ENCODE measurements around the gene ERC2.

Gene ERC2

GRCh38 chr3:55690177-55690576, 778.1 kb downstream of the ERC2 start:
- DNase-seq = no peak

- no peak for DNase-seq
Measured at GRCh38 chr3:55688154-55688553, 780.1 kb downstream of the ERC2 start.

GRCh38 chr3:55687526-55687925, 780.7 kb downstream of the ERC2 start:
- no peak for DNase-seq

- no peak for DNase-seq
Measured at GRCh38 chr3:55686426-55687254, 781.6 kb downstream of the ERC2 start.

DNA sequence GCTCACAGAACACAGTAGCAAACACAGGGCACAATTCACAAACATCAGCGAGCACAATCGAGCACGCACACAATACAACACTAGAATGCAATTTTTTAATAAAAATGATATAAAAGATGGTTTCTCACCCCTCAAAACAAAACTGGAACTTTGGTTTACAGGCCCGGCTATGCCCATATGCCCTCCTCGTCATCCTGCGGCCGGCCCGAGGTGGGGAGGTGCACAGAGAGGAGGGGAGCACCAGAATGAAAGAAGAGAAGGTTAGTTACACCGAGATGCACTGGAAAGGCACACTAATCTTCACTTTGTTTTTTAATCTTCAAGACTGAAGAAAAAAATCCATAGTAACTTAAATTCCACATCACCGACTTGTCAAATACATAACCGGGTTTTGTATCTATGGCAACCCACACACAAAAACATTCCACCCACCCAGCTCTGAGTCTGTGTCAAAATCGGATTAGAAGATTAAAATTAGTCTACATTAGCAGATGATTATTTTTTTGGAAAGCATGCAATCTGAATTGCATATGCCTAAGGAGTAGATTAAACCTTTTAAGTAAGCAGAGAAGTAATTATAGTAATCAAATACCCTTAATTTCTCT, 784.5 kb downstream of the ERC2 start:
- no peak for DNase-seq

DNA sequence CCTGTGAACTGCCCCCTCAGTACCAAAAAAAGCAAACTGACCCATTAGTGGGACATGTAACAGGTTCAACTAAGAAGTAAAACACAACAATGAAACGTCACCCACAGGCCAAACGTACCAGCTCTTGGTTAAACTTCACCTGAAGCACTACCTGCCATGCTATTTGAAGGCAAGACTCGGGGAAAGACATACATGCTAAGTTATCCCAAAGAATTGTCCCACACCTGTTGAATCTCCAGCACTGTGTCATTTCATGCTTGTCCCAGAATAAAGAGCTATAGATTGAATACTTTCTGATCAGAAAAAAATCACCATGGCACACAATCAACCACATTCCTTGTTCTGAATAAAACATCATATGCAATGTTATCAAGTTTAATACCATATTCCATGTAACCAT, 785.8 kb downstream of the ERC2 start:
- DNase-seq = no peak

DNA sequence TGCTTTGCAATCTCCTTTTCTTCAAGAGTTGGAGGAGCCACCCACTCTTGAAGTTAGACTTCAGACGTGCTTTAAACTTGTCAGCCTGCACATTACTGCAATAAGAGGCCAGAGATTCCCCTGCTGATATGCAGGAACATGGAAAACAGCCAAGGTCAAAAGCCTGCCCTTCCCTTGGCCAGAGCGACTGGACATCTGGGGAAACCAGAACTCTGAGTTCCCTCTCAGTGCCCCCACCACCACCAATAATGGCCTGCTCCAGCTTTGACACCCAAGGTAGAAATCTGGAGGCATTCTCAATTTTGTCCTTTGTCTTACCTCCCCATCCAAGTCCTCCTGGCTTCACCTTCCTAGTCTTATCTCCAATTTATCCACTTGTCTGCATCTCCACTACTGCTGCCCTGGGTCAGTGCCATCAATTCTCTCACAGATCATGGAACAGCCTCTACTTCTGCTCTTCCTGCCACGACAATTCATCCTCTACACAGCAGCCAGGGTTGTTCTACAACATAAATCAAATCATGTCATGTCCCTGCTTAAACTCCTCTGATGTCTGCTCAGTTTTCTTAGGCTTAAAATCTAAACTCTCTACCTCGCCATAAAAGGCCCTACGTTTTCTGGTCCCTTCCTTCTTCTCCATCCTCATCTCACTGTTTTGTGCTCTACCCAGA, 789.6 kb downstream of the ERC2 start:
- no peak for DNase-seq

- no peak for DNase-seq
Measured at GRCh38 chr3:55676643-55677042, 791.6 kb downstream of the ERC2 start.

DNA sequence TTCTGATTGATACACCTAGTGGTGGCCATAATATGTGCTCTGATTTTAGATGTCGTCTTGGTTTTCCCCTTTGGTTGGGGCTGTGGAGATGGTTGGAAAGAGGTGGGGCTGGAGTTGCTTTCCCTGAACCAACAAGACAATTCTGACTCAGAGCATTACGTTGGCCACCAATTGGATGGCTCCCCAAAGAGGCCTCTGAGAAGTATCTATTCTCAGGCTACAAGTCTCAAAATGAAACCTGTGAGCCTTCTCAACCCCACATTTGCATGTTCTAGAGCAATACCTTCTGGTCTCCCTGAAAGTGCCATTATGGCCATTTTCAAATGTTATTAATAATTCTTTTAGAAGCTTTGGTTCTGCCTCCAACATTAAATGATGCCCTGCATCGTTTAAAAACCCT, 792.8 kb downstream of the ERC2 start:
- DNase-seq = no peak

GRCh38 chr3:55673764-55674163, 794.5 kb downstream of the ERC2 start:
- no peak for DNase-seq

- DNase-seq = no peak
Measured at GRCh38 chr3:55669133-55669532, 799.1 kb downstream of the ERC2 start.

DNA sequence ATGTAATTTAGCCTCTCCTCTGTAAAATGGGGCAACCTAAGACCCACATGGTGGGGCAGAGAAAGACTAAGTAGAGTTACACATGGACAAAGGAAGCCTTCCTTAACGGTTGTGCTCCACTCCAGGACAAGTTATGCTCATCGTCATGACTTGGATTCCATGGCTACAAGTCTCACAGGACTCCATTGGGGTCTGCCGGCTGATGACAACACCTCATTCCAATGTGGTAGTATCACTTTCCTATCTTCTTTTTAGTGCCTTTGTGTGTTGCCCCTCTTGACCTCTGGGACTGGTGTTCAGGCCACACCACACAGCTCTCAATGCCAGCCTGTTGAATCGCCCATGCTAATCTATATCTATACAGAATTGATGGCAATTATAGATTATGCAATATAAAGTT, 799.9 kb downstream of the ERC2 start:
- DNase-seq = no peak

DNA sequence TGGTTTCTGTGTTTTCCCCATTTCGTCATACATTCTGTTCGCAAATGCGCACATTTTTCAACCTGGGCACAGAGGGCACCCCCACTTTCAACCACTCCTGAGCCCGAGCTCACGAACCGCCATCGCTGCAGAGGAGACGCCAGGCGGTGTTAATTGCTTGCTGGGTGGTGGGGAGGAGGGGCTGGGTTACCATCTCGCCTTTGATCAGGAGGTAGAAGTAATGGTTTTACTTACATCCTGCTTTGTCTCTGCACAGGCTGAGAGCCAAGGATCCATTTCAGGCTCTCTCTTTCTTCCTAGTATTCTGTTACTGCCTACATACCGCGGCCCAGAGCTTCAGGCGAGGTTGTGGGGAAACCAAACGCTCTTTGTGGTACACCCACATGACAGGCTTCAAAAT, 803.9 kb downstream of the ERC2 start:
- DNase-seq = no peak

- DNase-seq = no peak
Measured at GRCh38 chr3:55662683-55663082, 805.6 kb downstream of the ERC2 start.

DNA sequence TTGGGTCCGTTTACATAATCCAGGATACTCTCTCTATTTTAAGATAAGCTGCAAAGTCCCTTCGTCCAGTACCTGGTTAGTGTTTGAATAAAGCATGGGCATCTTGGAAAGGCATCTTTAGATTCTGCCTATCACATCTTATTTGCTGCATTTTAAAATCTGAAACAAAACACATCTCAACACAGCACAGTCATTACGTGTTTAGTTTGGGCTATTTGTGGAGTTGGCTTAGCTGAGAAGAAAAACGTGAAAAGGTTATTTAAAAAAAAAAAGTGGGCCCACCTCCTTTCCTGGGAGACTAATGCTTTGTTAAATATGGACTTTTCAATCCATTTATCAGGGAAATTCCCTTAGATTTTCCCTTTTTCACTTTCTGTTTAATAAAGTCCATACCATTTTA, 806.7 kb downstream of the ERC2 start:
- no peak for DNase-seq

- no peak for DNase-seq
Measured at GRCh38 chr3:55661141-55661540, 807.1 kb downstream of the ERC2 start.

DNA sequence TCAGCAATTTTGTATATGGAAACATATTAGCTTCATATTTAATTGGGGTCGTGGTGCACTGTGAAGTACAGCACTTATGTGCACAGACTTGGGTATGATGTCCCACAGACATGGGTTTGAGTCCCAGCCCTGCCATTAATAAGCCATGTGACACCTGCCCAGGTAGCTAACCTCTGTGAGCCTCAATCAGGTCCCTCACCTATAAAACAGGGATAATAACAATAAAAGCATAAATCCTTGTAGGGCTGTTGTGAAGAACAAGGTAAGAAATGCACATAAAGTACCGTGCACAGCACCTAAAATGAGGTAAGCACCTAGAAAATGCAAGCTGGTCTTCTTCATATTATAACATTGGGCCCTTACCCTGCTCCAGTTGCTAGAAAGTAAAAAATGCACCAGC, 807.6 kb downstream of the ERC2 start:
- DNase-seq = no peak

GRCh38 chr3:55659701-55660100, 808.6 kb downstream of the ERC2 start:
- DNase-seq = no peak

GRCh38 chr3:55658690-55659562, 809.3 kb downstream of the ERC2 start:
- DNase-seq = peak in 1 of 2 experiments; percentile 32

DNA sequence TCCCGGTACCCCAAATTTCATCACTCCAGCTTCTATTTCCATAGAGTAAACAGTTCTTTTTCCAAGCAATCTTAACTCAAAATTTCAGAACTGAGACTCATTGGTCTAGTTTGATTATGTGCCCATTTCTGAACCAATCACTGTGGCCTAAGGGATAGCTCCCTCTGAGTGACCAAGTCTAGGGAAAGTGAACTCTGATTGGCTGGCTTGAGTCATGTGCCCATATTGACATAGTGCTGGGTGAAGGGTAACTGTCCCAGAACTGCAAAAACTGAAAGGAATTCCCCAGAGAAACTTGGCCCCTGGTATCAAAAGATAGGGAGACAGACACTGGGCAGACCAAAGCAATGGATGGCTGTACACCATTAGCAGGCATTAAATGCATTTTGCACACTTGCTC, 810.0 kb downstream of the ERC2 start:
- DNase-seq = no peak

GRCh38 chr3:55655544-55655943, 812.7 kb downstream of the ERC2 start:
- no peak for DNase-seq

- no peak for DNase-seq
Measured at GRCh38 chr3:55654123-55654760, 814.0 kb downstream of the ERC2 start.

DNA sequence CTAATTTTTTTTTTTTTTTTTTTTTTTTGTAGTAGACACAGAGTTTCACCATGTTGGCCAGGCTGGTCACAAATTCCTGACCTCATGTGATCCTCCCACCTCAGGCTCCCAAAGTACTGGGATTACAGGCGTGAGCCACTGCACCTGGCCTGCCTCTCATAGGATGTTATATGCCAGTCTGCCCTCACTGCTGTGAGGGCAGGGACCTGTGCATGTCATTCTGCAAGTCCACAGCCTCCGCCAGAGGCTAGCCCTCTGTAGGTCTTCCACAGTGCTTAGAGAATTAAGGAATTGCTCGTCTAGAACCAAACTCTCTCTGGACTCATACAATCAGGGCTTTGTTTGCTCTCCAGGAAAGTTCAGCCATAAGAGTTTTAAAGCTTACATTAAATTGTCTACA, 817.3 kb downstream of the ERC2 start:
- DNase-seq = no peak
